Glomerular visceral epithelial cell (primary cell): ENCODE results near the gene PSMC3.

Experiments
- DNase-seq: peaks from one replicate; pipeline ENCODE4 v3.0.0-alpha.2; 2016; ENCODE audit errors: extremely low spot score

Gene PSMC3

DNA sequence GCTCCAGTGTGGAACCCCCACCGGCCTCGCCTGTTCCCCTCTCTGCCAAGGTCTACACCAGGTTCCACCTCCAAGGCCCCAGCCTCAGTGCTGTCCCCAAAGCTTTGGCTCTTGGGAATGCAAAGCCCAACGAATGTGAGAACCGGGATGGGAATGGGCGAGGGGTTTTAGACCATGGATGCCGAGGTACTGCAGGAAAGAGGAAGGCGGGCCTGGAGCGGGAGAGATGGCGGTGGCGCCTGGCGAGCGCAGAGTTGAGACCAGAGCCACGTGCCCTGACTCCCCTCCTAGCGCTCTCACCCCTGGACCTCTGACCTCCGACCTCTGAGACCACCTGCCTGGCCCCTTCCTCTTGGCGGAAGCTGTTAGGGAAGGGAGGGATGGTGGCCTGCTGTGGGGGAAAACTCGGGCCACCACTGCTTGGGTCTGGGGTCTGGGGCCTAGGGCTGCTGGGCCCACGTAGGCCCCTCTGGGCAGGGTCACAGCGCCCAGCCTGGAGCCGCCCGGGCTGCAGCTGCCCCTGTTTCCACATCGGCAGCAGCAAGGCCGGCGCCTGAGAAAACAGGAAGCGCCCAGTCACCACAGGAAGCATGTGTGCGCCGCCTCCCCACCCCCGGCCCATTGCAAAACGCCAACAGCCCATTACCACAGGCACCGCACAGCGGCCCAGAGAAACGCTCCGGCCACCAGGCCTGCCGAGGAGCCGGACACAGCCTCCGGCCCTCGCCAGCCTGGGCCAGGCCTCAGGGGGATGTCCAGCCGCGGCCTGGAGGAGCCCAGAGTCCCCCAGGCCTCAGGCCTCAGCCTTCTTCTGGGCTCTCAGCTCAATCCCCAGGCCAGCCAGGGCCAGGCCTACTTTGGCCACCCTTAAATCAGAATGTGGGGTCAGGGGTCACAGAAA is 31.7 kb downstream of the PSMC3 start:
- DNase-seq: no peak

DNA sequence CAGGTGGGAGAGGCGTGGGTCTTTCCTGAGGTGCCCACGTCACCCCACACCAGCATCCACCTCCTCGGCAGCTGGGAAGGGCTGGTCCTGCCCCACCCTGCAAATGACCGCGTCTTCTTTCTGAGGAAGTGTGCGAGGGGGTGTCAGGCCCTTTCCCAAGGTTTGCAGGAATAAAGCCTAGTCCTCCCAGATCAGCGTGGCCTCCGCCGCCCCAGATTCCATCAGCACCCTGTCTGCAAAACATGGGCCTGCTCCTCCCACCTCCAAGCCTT is 32.3 kb downstream of the PSMC3 start:
- DNase-seq: no peak

DNA sequence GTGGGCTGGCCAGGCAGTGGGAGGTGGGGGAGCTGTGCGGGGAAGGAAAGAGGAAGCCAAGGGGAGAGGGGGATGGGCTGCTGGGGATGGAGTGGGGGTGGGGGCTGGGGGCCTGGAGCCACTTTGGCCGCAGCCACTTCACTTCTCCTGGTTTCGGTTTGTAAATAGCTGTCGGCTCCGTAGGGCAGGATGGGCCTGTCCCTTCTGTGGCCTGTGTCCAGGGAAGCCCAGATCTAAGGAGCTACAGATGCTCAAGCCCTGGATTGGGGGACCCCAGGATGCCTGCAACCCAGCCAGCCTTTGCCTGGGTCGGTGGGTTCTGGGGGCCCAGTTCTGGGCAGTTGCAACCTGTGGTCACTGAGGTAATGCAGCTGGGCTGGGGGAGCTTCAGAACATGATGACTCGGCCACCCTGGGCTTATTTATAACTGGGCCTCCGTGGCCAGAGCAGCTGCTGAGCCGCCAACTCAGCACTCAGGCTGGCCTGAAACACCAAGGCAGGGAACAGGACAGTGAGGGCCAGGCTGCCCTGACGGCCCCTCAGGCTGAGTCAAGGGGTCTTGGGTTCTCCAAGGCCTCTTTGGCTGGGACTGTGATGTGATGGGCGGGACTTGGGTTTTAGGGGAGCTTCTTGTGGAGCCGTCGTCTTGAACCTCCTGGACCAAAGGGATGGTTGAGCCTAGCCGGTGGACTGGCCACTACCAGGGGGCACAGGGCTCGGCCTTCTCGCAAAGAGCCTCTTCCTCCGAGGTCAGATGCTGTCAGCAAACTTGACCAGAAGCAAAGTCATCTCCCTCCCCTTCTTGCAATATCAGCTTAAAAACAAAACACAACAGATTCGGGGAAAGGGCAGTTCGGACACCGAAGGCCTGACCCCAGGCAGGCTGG is 32.8 kb downstream of the PSMC3 start:
- peak; percentile 67 for DNase-seq

GRCh38 chr11:47392546-47393162 is 33.6 kb downstream of the PSMC3 start:
- DNase-seq: no peak

GRCh38 chr11:47391711-47392432 is 34.4 kb downstream of the PSMC3 start:
- no peak for DNase-seq

GRCh38 chr11:47391077-47391583 is 35.1 kb downstream of the PSMC3 start:
- peak; percentile 63 for DNase-seq

- DNase-seq: no peak
Observed at GRCh38 chr11:47390422-47390760, 35.8 kb downstream of the PSMC3 start.

- no peak for DNase-seq
Observed at GRCh38 chr11:47389577-47390421, 36.4 kb downstream of the PSMC3 start.

DNA sequence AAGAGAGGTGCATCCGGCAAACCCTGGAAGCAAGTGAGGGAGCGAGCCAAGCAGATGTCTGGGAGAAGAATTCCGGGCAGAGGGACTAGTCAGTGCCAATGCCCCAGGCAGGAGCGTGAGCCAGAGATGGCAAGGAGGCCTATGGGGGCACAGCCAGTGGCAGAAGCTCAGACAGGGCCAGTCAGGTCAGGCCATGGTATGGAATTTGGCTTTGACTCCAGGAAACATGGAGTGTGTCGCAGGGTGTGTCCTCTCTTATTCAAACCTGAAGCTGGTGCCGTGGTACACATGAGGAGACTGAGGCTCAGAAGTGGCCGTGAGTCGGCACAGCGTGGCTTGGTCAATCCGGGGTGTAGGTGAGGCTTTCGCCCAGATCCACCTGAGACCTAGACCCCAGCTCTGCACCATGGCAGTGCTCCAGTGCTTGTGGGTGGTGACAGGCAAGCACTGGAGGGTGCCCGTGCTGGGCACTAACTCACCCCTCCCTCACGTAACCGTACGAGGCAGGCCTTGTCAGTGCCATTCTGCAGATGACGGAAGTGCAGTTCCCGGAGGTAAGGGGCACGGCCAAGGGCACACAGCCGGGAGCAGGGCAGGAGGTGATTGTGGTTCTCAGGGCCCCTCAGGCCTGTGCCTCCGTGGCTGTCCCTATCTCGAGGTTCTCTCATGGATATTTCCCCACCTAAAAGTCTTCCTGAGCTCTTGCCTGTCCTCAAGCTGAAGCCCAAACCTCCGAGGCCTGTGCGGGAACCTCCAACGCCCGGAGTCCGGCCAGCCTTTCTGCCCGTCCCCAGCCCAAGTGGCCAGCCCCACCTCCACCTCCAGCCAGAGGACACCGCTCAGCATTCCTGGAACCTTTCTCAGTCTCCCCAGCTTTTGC is 37.3 kb downstream of the PSMC3 start:
- no peak for DNase-seq

DNA sequence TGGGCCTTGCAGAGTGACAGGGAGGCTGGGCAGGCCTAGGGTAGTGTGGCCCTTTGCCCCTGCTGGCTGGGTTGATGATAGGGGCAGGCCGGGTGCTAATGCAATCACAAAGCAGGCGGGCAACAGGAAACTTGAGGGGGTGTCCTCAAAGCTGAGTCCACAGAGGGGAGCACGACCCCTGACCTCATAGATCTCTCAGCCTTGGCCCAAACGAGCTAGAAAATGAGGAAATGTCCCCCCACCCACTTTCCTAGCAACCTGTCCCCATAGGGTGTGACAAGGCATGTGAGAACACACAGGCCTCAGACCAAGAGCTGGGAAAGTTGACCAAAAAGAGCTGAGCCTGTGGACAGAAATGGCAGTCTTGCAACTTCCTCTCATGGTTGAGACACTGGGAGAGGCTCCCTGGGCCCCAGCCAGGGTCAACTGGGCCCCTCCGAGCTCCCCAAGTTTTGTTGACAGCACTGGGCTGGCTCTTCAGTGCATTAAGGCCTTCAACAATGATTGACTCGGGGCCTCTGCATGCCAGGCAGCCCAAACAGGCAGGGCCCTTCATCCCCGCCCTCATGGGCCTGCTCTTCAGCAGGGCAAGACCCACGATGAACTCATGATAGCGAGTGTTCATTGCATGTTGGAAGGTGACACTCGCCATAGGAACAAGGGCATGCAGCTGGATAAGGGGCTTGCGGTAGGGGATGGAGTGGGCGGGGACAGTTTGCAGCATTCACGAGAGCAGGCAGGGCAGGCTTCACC is 38.1 kb downstream of the PSMC3 start:
- DNase-seq: no peak

DNA sequence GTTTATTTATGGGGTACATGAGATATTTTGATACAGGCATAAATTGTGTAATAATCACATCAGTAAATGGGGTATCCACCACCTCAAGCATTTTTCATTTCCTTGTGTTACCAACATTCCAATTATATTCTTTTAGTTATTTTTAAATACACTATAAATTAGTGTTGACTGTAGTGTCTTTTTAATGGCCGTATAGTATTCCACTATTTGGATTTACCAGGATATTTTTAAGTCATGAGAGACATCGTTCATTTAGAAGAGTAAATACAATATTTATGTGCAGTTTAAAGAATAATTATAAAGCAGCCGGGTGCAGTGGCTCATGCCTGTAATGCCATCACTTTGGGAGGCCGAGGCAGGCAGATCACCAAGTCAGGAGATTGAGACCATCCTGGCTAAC is 41.7 kb downstream of the PSMC3 start:
- no peak for DNase-seq

DNA sequence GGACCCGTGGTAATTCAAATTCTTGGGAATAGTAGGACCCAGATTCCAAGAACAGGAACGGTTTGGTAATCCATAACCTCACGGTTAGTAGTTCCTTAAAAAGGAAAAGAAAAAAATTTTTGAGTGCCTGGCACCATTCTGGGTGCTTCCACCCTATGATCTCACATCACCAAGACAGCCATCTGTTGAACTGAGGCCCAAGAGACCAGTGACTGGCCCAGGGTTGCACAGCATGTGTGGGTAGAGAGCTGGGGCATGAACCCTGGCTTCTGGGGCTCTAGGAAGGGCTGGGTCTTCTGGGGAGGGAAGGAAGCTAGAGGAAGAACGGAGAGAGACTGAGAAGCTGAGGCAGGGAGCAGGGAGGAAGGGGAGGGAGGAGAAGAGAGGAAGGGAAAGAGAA is 43.2 kb downstream of the PSMC3 start:
- no peak for DNase-seq

DNA sequence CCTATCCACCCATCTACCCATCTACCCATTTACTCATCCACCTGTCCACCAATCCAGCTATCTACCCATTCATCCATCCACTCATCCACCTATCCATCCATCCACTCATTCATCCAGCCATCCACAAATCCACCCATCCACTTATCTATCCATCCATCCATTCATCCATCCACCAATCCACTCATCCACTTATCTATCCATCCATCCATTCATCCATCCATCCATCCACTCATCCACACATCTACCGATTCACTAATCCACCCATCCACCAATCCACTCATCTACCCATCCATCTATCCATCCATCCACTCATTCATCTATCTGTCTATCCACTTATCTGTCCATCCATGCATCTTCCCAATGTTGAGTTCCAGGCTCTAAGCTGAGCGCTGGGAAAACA is 46.2 kb downstream of the PSMC3 start:
- DNase-seq: no peak

GRCh38 chr11:47379317-47379716 is 46.9 kb downstream of the PSMC3 start:
- no peak for DNase-seq

- no peak for DNase-seq
Observed at GRCh38 chr11:47378836-47379170, 47.4 kb downstream of the PSMC3 start.

DNA sequence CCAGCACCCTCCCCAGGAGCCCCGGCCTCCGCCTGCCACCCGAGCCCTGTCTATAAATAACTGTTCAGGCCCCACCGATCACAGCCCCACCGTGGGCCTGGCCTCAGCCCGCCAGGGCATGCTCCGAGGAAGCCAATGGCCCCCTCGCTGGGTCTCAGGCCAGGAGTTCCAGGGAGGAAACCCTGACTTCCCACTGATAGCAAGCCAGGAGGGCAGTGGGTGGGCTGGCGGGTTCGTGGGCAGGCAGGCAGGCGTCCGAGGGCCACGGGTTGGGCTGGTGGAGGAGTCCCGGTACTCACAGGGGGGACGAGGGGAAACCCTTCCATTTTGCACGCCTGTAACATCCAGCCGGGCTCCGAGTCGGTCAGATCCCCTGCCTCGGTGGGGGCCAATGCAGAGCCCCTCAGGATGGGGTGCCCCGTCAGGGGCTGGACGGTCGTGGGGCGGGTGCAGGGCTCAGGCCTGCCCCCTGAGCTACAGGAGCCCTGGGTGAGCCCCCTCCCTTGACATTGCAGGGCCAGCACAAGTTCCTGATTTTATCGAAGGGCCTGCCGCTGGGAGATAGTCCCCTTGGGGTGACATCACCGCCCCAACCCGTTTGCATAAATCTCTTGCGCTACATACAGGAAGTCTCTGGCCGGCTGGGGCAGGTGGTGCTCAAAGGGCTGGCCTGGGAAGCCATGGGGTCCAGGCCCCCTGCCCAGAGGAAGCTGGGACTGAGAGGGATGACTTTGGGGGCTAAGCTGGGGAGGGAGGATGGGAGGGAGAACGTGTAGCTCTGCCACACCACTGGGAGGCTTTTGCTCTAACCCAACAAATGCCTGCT is 48.0 kb downstream of the PSMC3 start, which contains the start of gene SPI1:
Gene SPI1 (minus strand): TSS at position 538 of the 826 bp plus-strand sequence. CDS start 194 bp downstream, at position 344.
- DNase-seq: no peak

GRCh38 chr11:47377571-47378009 is 48.6 kb downstream of the PSMC3 start:
- DNase-seq: no peak
